Fibroblast of villous mesenchyme (primary cell): Measurements from ENCODE around the gene SPAG17. TPM values are rescaled to one million over a fixed set of nuclear protein-coding genes. Genes with fewer than 3 reads are reported as not detected.

ENCODE experiments used
- DNase-seq: peaks from one replicate; pipeline ENCODE4 v3.0.0-alpha.2; 2010; ENCODE audit warnings: low read depth
- H3K4me3 ChIP-seq: 2 replicates; pipeline ENCODE4 v1.5.1; 2011; ENCODE audit warnings: low read depth, mild to moderate bottlenecking, low read length
- total RNA-seq: library from RNA; depleted of rRNA; stranded (reverse); fragments of >200 nt; gene quantifications from 2 replicates; pipeline ENCODE4 v1.2.3, GENCODE V29; 2012
- TF ChIP-seq, protein P1 (sequence below): IDR thresholded peaks from 2 replicates; pipeline ENCODE4 v1.5.1; 2012; ENCODE audit warnings: low read depth, mild to moderate bottlenecking, low read length; ENCODE audit not compliant: insufficient read depth

Gene SPAG17
- total RNA-seq, 1 donor = not detected

DNA sequence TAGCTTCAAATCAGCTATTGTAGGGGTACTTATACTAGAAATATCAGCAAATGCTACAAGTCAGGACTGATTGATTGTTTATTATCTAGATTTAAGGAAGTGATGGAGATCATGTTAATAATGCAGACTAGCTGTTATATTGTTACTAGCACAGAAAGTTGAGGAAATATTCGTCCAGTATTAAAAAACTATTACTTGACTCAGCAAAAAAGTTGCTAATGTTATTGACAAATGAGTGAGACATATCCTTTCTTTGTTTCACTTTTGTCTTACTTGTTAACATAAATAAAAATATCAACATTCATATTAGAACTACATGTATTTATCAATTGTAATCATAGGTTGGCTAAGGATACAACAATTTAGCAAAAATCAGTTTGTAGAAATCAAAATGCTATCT lies 141.4 kb downstream of the SPAG17 start:
- TF ChIP-seq, protein P1, sequence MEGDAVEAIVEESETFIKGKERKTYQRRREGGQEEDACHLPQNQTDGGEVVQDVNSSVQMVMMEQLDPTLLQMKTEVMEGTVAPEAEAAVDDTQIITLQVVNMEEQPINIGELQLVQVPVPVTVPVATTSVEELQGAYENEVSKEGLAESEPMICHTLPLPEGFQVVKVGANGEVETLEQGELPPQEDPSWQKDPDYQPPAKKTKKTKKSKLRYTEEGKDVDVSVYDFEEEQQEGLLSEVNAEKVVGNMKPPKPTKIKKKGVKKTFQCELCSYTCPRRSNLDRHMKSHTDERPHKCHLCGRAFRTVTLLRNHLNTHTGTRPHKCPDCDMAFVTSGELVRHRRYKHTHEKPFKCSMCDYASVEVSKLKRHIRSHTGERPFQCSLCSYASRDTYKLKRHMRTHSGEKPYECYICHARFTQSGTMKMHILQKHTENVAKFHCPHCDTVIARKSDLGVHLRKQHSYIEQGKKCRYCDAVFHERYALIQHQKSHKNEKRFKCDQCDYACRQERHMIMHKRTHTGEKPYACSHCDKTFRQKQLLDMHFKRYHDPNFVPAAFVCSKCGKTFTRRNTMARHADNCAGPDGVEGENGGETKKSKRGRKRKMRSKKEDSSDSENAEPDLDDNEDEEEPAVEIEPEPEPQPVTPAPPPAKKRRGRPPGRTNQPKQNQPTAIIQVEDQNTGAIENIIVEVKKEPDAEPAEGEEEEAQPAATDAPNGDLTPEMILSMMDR = no peak
- no peak for DNase-seq

DNA sequence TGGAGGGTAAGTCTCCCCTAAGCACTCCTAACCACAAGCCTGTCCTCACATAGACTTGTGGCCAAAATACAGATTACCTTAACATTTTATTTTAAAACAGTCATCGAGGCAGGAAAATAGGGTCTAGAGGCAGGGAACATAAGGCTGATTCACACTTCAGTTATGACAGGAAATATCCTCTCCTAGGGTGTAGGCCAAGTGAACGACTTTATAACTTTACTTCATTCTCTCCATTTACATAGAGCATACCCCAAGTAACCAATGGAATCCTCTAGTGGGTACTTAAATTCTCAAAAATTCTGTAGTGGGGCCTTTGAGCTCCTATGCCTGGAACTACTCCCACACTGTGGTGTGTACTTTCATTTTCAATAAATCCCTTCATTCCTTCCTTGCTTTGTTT lies 142.5 kb downstream of the SPAG17 start:
- no peak for DNase-seq
- TF ChIP-seq, protein P1 = no peak
- no peak overlapping the region for H3K4me3 ChIP-seq

More for the DNA sequence above, 141.4 kb downstream of the SPAG17 start:
- H3K4me3 ChIP-seq = no peak overlapping the region

DNA sequence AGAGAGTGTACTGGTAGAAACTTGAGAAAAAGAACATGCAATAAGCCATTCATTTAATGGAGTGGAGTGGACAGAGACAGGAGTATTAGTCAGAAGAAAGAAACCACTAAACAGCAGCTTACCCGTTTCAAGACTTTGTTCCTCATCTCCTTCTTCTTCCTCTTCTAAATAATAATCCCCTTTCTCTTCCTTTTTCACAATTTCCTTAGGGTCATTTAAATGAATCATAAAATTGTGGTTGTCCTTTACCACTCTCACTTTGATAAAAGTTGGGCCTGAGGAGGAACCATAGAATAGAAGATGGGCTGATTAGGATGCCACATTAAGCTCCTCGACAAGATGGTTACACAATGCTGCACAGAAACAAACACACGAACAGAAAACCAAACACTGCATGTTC lies 145.9 kb downstream of the SPAG17 start:
- no peak overlapping the region for H3K4me3 ChIP-seq
- TF ChIP-seq, protein P1 = no peak
- no peak for DNase-seq

DNA sequence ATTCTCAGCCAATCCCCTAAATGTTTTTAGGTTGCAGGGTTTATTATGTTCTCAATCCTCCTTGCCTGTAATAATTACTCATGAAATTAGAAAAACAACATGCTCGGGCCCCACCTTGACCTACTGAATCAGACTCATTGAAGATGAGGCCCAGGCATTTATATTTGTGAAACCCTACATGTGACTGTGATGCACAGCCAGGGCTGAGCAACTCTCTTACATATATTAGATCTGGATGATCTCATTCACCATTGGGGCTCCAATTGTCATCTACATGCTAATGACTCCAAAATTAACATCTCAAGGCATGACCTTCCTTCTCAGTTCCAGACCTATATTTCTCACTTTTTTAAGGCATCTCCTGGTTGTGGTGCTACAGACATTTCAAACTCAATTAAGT lies 152.1 kb downstream of the SPAG17 start:
- TF ChIP-seq, protein P1 = no peak
- no peak overlapping the region for H3K4me3 ChIP-seq
- DNase-seq = no peak

DNA sequence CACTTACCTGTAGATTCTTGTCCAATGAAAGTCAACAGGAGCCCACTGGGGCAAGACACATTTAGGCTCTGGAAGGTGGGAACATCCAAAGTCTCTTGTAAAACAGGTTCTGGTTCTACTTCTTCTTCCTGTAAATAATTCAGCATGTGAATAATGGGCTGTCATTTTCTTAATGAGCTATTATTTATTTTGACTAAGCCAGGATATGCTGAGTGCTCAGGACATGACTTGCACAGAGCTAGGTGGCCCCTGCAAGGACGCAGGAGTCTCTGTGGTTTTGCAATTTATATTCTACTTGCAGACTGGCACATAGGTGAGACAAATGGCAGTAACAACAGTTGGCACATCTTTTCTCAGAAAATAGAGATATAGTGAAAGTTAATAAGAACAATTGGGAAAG lies 156.8 kb downstream of the SPAG17 start:
- H3K4me3 ChIP-seq = no peak overlapping the region
- TF ChIP-seq, protein P1 = no peak
- no peak for DNase-seq

DNA sequence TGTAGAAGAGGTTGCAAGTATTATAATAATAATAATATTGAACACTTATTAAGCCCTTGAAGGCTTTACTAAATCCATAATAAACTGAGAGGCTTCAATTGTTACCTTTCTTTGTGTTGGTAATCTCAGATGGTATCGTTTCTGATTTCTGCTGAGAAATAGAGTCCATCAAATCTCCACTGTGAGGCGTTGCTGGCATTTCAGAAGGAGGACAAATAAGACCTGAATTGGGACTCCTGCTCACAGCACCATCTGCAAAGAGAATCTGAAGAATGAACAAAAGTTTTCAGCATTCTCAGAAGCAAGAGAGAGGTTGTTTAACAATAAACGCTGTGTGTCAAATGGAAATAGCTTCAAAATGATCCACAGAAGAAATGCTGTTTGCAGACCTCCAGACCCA lies 161.8 kb downstream of the SPAG17 start:
- DNase-seq = no peak
- no peak overlapping the region for H3K4me3 ChIP-seq
- TF ChIP-seq, protein P1 = no peak

DNA sequence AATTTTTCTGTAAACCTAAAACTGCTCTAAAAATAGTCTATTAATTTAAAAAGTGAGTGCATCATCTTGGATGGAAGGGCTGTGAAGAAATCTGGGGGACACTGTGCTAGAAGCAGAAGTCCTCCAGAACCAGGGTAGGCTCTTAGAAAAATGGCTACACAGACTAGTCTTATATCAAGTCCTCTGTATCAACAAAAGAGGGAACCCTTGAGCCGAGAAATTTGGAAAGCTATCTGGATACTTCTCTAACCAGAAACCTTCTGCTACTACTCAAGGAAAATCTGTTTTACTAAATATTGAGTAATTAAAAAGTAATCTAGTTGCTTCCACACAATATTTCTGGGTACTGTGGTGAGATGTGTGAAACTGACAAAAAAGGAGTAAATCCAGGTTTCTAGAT lies 163.4 kb downstream of the SPAG17 start:
- TF ChIP-seq, protein P1 = no peak
- H3K4me3 ChIP-seq = no peak overlapping the region
- no peak for DNase-seq
